ENCODE results near the gene ATG4C.

- no peak for TF ChIP-seq EP300 (IDR thresholded peaks at IDR 0.05; ENCODE audit: low read depth)
- TF ChIP-seq CTCF (IDR thresholded peaks at IDR 0.05), result no peak
- no peak for TF ChIP-seq POLR2A (IDR thresholded peaks at IDR 0.05)
Measured at GRCh38 chr1:62908168-62908695, 124.3 kb downstream of the ATG4C start.

Measured in transverse colon (tissue), 3 donors.